ENCODE measurements around the gene REG4. TPM values are rescaled to one million over a fixed set of nuclear protein-coding genes. Genes with fewer than 3 reads are reported as not detected.

Gene REG4
- total RNA-seq, 6 donors from 2014 or later = not detected

DNA sequence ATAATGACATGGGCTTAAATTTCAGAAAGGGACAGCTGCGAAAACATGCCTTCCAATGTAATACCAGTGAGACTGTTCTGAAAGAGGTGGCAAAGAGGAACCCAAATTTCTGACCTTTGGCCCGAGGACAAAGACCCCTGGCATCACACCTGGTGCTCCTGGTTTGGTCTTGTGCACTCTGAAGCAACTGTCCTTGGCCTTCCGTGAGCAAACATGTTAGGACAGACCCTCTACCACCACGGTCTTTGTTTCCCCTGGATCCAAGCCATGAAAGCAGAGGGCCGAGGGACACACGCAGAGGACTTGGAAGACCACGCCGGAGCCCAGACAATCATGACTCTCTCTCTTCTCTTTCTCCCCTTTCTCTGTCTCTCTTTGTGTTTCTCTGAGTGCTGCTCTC, 6.0 kb downstream of the REG4 start:
- no peak for ATAC-seq (ENCODE audit: low FRiP score in 2 of 2)
- no peaks in the 10 kb centered on the region for H3K4me1 ChIP-seq
- DNase-seq = no peak
- H3K27ac ChIP-seq = no peak overlapping the region
- 83 to 93% methylated on average over 7 to 8 of the region's 8 CpGs for WGBS, 2 donors
- no peak for TF ChIP-seq CTCF (IDR thresholded peaks at IDR 0.05)
- no peak for TF ChIP-seq POLR2A (IDR thresholded peaks at IDR 0.05)
- no peak for TF ChIP-seq EP300 (IDR thresholded peaks at IDR 0.05)
- no peak for TF ChIP-seq POLR2AphosphoS5 (IDR thresholded peaks at IDR 0.05)
- no peaks in the 10 kb centered on the region for H3K36me3 ChIP-seq
- H3K9me3 ChIP-seq = no peaks in the 10 kb centered on the region
- no peaks in the 10 kb centered on the region for H3K27me3 ChIP-seq
- no peak overlapping the region for H3K4me3 ChIP-seq

DNA sequence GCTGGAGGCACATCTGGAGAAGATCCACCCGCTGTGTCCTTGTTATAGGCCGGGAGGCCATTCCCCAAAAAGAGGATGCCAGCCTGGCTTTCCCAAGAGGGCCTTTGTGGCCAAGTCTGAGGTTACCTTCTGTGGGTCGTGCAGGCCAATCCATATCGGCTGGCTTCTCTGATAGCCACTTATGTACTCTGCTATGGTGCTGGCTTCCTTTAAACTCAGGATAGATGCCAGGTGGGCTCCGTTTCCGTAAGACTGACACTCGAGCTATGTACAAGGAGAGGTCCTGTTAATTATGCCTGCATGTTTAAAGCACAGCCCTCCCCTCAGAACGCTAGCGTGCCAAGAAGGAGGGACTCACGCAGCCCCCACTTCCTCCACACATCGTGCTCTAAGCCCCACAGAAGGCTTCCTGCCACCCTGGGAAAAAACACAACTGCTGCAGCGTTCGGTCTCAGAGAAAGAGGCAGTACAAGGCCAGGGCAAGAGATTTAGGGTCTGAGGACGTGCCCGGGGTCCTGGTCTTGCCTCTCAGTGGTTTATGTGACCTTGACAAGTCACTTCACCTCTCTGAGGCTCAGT, 11.6 kb downstream of the REG4 start:
- H3K36me3 ChIP-seq = no peaks in the 10 kb centered on the region
- H3K4me1 ChIP-seq = no peaks in the 10 kb centered on the region
- no peaks in the 10 kb centered on the region for H3K27me3 ChIP-seq
- no peak overlapping the region for H3K27ac ChIP-seq
- H3K4me3 ChIP-seq = no peak overlapping the region
- WGBS, 2 donors = 80 to 82% methylated on average over 14 to 15 of the region's 15 CpGs
- no peak for DNase-seq
- H3K9me3 ChIP-seq = no peaks in the 10 kb centered on the region
- ATAC-seq (ENCODE audit: low FRiP score in 2 of 2) = no peak
- TF ChIP-seq POLR2A (IDR thresholded peaks at IDR 0.05) = no peak
- no peak for TF ChIP-seq EP300 (IDR thresholded peaks at IDR 0.05)
- no peak for TF ChIP-seq POLR2AphosphoS5 (IDR thresholded peaks at IDR 0.05)
- no peak for TF ChIP-seq CTCF (IDR thresholded peaks at IDR 0.05)

- no peaks in the 10 kb centered on the region for H3K4me1 ChIP-seq
- no peak for ATAC-seq (ENCODE audit: low FRiP score in 2 of 2)
- no peak for TF ChIP-seq POLR2AphosphoS5 (IDR thresholded peaks at IDR 0.05)
- no peak for TF ChIP-seq POLR2A (IDR thresholded peaks at IDR 0.05)
- TF ChIP-seq CTCF (IDR thresholded peaks at IDR 0.05) = no peak
- TF ChIP-seq EP300 (IDR thresholded peaks at IDR 0.05) = no peak
- WGBS, 2 donors = 74 to 82% methylated on average over 4 of the region's 4 CpGs
- no peak overlapping the region for H3K4me3 ChIP-seq
- no peaks in the 10 kb centered on the region for H3K27me3 ChIP-seq
- no peak for DNase-seq
- H3K27ac ChIP-seq = no peak overlapping the region
- H3K9me3 ChIP-seq = no peaks in the 10 kb centered on the region
- no peaks in the 10 kb centered on the region for H3K36me3 ChIP-seq
Measured at GRCh38 chr1:119799003-119799402, 12.3 kb downstream of the REG4 start.

- H3K9me3 ChIP-seq = no peaks in the 10 kb centered on the region
- 89 to 95% methylated on average over 7 of the region's 7 CpGs for WGBS, 2 donors
- no peaks in the 10 kb centered on the region for H3K27me3 ChIP-seq
- ATAC-seq (ENCODE audit: low FRiP score in 2 of 2) (no peak), DNase-seq (no peak)
- no peak overlapping the region for H3K27ac ChIP-seq
- H3K36me3 ChIP-seq = no peaks in the 10 kb centered on the region
- no peaks in the 10 kb centered on the region for H3K4me1 ChIP-seq
- H3K4me3 ChIP-seq = no peak overlapping the region
- no peak for TF ChIP-seq CTCF (IDR thresholded peaks at IDR 0.05)
- TF ChIP-seq POLR2AphosphoS5 (IDR thresholded peaks at IDR 0.05) = no peak
- TF ChIP-seq EP300 (IDR thresholded peaks at IDR 0.05) = no peak
- no peak for TF ChIP-seq POLR2A (IDR thresholded peaks at IDR 0.05)
Measured at GRCh38 chr1:119797606-119798005, 13.7 kb downstream of the REG4 start.

- Histone ChIP-seq H3K27ac (no peak overlapping the region), H3K4me3 (no peak overlapping the region), H3K36me3 (no peaks in the 10 kb centered on the region), H3K4me1 (no peaks in the 10 kb centered on the region), H3K9me3 (no peaks in the 10 kb centered on the region), H3K27me3 (no peaks in the 10 kb centered on the region)
- WGBS, 2 donors = 60 to 82% methylated on average over 1 of the region's 1 CpG
- no peak for ATAC-seq (ENCODE audit: low FRiP score in 2 of 2)
- DNase-seq = no peak
- TF ChIP-seq EP300 (IDR thresholded peaks at IDR 0.05) (no peak), POLR2AphosphoS5 (IDR thresholded peaks at IDR 0.05) (no peak), POLR2A (IDR thresholded peaks at IDR 0.05) (no peak), CTCF (IDR thresholded peaks at IDR 0.05) (no peak)
Measured at GRCh38 chr1:119797162-119797561, 14.1 kb downstream of the REG4 start.
